Right lobe of liver (tissue), 4 donors: ENCODE measurements around the gene UBXN6.

Experiments used
- POLR2A ChIP-seq: fragments of 450-650 bp; IDR thresholded peaks from one replicate; pipeline ENCODE4 v1.6.1; 2017; ENCODE audit warnings: antibody characterized with exemption, mild to moderate bottlenecking
- TF ChIP-seq, protein P1 (sequence below), 4 donors: fragments of 200-600 bp in 3 of 4; fragments of 450-650 bp in 1 of 4; IDR thresholded peaks; one replicate each; pipeline versions ENCODE4 v1.5.1 to v1.8.0; 2016 to 2022; ENCODE audit warnings: antibody characterized with exemption in 4 of 4, mild to moderate bottlenecking in 2 of 4
- donor health status: DM: no; HTN: no; CAD: no.
- donor health status: DM: no; HTN: no; CAD: no.
- donor health status: DM: no; HTN: yes; CAD: no.

DNA sequence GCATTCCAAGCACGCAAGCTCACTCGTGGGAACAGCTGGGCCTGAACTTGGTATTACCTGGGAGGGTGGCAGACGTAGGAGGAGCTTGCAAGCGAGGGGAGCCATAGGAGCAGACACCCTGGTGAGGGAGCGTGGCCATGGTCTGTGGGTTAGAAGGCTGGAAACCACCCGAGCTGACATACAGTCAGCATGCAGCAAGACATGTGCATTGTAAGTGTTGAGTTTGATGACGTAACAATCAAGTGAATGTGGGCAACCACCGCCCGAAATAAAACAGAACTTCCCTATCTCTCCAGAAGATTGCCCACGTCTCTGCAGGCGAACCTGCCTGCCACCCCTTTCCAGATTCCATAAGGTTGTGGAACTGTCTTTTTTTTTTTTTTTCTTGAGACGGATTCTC lies 26.8 kb downstream of the UBXN6 start:
- TF ChIP-seq, protein P1, sequence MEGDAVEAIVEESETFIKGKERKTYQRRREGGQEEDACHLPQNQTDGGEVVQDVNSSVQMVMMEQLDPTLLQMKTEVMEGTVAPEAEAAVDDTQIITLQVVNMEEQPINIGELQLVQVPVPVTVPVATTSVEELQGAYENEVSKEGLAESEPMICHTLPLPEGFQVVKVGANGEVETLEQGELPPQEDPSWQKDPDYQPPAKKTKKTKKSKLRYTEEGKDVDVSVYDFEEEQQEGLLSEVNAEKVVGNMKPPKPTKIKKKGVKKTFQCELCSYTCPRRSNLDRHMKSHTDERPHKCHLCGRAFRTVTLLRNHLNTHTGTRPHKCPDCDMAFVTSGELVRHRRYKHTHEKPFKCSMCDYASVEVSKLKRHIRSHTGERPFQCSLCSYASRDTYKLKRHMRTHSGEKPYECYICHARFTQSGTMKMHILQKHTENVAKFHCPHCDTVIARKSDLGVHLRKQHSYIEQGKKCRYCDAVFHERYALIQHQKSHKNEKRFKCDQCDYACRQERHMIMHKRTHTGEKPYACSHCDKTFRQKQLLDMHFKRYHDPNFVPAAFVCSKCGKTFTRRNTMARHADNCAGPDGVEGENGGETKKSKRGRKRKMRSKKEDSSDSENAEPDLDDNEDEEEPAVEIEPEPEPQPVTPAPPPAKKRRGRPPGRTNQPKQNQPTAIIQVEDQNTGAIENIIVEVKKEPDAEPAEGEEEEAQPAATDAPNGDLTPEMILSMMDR (IDR thresholded peaks at IDR 0.05): no peak
- no peak for TF ChIP-seq POLR2A
